ENCODE results near the gene PALB2.

DNA sequence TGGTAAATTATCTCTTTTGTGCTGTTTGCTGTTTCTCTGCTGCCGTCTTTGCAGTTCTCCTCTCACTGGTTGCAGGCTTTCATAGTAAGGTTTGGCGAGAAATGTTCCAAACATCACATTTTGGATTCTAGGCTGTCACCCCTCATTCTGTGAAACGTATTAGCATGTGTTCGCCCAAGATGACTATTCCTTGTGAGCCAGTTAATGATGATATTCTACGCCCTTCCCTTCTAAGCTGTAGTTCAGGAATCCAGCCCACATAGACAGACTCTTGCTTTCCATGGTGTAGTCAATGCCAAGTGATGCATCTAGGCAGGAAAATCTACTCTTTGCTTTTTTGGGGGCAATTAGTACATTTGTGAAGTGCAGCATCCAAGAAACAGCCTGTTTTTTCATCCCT is 69.2 kb downstream of the PALB2 start:
- TF ChIP-seq, protein P1, sequence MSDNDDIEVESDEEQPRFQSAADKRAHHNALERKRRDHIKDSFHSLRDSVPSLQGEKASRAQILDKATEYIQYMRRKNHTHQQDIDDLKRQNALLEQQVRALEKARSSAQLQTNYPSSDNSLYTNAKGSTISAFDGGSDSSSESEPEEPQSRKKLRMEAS (IDR thresholded peaks at IDR 0.05): no peak
- TF ChIP-seq HDAC2 (IDR thresholded peaks at IDR 0.05; ENCODE audit: borderline replicate concordance in 1 of 2, low read depth in 2 of 2, low read length in 2 of 2) (no peak), EP300 (IDR thresholded peaks at IDR 0.05; ENCODE audit: borderline replicate concordance in 1 of 2, low read depth in 2 of 2, low read length in 2 of 2) (no peak), POLR2AphosphoS5 (IDR thresholded peaks at IDR 0.05; ENCODE audit: low read depth, low read length) (no peak), RBBP5 (IDR thresholded peaks at IDR 0.05; ENCODE audit: borderline replicate concordance, low read depth, low read length) (no peak), YY1 (IDR thresholded peaks at IDR 0.05; ENCODE audit: low read depth, low read length) (no peak), EZH2 (IDR thresholded peaks at IDR 0.05; ENCODE audit: low read depth, low read length, severe bottlenecking) (no peak)
- TF ChIP-seq, protein P2, sequence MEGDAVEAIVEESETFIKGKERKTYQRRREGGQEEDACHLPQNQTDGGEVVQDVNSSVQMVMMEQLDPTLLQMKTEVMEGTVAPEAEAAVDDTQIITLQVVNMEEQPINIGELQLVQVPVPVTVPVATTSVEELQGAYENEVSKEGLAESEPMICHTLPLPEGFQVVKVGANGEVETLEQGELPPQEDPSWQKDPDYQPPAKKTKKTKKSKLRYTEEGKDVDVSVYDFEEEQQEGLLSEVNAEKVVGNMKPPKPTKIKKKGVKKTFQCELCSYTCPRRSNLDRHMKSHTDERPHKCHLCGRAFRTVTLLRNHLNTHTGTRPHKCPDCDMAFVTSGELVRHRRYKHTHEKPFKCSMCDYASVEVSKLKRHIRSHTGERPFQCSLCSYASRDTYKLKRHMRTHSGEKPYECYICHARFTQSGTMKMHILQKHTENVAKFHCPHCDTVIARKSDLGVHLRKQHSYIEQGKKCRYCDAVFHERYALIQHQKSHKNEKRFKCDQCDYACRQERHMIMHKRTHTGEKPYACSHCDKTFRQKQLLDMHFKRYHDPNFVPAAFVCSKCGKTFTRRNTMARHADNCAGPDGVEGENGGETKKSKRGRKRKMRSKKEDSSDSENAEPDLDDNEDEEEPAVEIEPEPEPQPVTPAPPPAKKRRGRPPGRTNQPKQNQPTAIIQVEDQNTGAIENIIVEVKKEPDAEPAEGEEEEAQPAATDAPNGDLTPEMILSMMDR (IDR thresholded peaks at IDR 0.05; ENCODE audit: control extremely low read depth in 1 of 3, insufficient read depth in 1 of 3, low read depth in 1 of 3, low read length in 3 of 3): no peak

Measured in H1 (cell line).